Prostate gland (tissue), 2 donors: ENCODE measurements around the gene MEIS2.

Source experiments
- CTCF ChIP-seq, 4 experiments: fragments of 200-600 bp in 2 of 4; fragments of 450-650 bp in 2 of 4; sonication (generic) in 2 of 4; IDR thresholded peaks; 1 replicate in 3 of 4; 2 replicates in 1 of 4; pipeline ENCODE4 v1.5.1; 2016 to 2019; ENCODE audit warnings: antibody characterized with exemption in 4 of 4, mild to moderate bottlenecking in 2 of 4, moderate library complexity in 2 of 4
- POLR2AphosphoS5 ChIP-seq: sonication (generic); formaldehyde crosslinking; IDR thresholded peaks from one replicate; pipeline ENCODE4 v1.6.1; 2017; ENCODE audit warnings: antibody characterized with exemption

DNA sequence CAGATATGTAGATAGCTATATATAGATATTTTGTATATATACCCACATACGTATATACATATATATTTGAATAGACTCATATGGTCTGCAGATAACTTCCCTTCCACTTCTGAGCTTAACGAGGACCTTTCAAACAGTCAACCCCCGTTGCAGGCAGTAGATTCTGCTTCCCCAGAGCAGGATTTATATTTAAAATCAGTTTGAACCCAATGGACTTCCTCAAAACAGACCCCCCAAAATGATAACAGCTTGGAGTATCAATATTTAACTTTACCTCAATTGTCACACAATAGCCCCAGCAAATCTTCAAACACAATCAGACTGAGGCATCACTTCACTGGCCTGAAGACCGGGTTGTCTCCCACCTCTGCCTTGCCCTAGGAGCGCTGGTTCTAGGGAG, 218.3 kb downstream of the MEIS2 start:
- no peak for TF ChIP-seq CTCF (IDR thresholded peaks at IDR 0.05)
- TF ChIP-seq POLR2AphosphoS5: no peak
